HT-29 (cell line): ENCODE results near the gene UBR4. TPM values are rescaled to one million over a fixed set of nuclear protein-coding genes. Genes with fewer than 3 reads are reported as not detected.

ENCODE experiments used
- DNase-seq: peaks from one replicate; pipeline ENCODE4 v3.0.0-alpha.2; 2015; ENCODE audit warnings: low spot score
- total RNA-seq: library from RNA; depleted of rRNA; stranded (reverse); fragments of >200 nt; shearing (Covaris generic); gene quantifications from 2 replicates; pipeline ENCODE4 v1.2.3, GENCODE V29; 2014

The UBR4 gene
- total RNA-seq, 1 experiment from 2014 or later: 146 TPM

- no peak for DNase-seq
Measured at GRCh38 chr1:19073311-19074186, 136.5 kb downstream of the UBR4 start.

- no peak for DNase-seq
Measured at GRCh38 chr1:19072285-19072981, 137.6 kb downstream of the UBR4 start.

GRCh38 chr1:19071674-19072281 is 138.3 kb downstream of the UBR4 start:
- DNase-seq: no peak

GRCh38 chr1:19070891-19071621 is 139.0 kb downstream of the UBR4 start:
- DNase-seq: no peak

- no peak for DNase-seq
Measured at GRCh38 chr1:19070197-19070651, 139.8 kb downstream of the UBR4 start.

GRCh38 chr1:19068639-19069276 is 141.3 kb downstream of the UBR4 start:
- DNase-seq: no peak

GRCh38 chr1:19067912-19068638 is 142.0 kb downstream of the UBR4 start:
- DNase-seq: no peak

- peak; percentile 77 for DNase-seq
Measured at GRCh38 chr1:19067182-19067911, 142.7 kb downstream of the UBR4 start.

- no peak for DNase-seq
Measured at GRCh38 chr1:19066874-19067181, 143.2 kb downstream of the UBR4 start.

- peak; percentile 47 for DNase-seq
Measured at GRCh38 chr1:19066248-19066873, 143.7 kb downstream of the UBR4 start.

- no peak for DNase-seq
Measured at GRCh38 chr1:19065526-19066247, 144.4 kb downstream of the UBR4 start.

- no peak for DNase-seq
Measured at GRCh38 chr1:19064906-19065450, 145.1 kb downstream of the UBR4 start.

GRCh38 chr1:19063122-19063521 is 146.9 kb downstream of the UBR4 start:
- DNase-seq: no peak

- DNase-seq: peak; percentile 72
Measured at GRCh38 chr1:19062258-19063029, 147.6 kb downstream of the UBR4 start.

GRCh38 chr1:19061798-19062197 is 148.3 kb downstream of the UBR4 start:
- no peak for DNase-seq

GRCh38 chr1:19061343-19061742 is 148.7 kb downstream of the UBR4 start:
- DNase-seq: no peak

GRCh38 chr1:19059773-19060172 is 150.3 kb downstream of the UBR4 start:
- no peak for DNase-seq

GRCh38 chr1:19058476-19058797 is 151.6 kb downstream of the UBR4 start:
- no peak for DNase-seq
